Limb (tissue), 2 donors: ENCODE measurements around the gene FAT1.
"Not testable (repeated sequence)": the region's sequence is repeated elsewhere in the genome, so short reads cannot be mapped to it uniquely, and the experiment has no call there.

Experiments used
- DNase-seq, 2 donors: peaks; one replicate each; pipeline ENCODE4 v3.0.0-alpha.2; 2016; ENCODE audit errors: extremely low spot score in 2 of 2

The FAT1 gene

DNA sequence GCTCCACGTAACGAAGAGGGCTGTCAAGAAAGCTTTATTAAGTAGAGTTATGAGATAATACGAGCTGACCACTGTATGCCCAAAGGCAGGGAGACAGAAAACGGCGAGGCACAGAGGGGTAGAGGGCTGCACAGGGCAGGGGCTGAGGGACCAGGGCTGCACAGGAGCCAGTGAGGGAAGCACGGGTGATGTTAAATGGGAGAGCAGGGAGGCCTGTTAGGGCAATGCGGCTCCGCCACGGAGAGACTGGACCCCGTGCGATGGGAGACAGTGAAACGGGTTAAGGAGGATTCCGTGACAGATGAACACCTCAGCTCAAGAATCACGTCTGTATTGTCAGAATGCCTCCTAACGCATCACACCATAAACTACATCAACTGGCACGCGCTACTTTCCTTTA, 25.1 kb downstream of the FAT1 start:
- no peak for DNase-seq

DNA sequence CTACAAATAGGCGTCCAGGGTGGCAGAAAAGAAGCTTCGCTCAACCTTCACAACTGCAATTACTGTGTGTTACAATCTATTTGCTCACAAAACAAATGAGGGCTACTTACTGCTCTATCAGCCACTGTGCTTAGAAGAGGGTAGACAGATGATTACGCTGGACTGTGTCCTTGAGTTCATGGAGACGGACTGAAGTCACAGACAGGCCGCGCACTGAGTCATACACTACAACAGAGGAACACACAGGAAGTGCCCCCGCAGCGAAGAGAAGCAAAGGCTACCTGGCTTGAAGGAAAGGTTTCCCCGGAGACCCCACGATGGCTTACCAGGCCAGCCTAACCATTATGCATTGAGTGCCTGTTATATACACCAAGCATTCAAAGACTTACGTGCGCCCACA, 25.6 kb downstream of the FAT1 start:
- DNase-seq: no peak

DNA sequence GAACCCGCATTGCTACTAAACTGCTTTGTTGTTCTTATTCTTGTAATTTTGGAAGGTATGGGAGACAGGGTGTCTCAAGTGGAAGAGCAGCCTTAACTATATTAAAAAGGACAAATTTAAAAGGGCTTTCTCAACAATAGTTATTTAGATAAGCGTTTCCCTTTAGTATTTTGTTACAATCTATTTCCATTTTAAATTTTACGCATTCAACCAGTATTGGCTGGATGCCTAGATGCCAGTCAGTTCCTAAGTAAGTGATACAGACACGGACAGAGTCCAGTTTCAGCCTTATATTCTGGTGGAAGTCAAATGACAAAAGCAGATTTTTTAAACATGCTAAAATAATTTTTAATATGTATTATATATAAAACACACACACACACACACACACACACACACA, 28.3 kb downstream of the FAT1 start:
- DNase-seq: no peak

DNA sequence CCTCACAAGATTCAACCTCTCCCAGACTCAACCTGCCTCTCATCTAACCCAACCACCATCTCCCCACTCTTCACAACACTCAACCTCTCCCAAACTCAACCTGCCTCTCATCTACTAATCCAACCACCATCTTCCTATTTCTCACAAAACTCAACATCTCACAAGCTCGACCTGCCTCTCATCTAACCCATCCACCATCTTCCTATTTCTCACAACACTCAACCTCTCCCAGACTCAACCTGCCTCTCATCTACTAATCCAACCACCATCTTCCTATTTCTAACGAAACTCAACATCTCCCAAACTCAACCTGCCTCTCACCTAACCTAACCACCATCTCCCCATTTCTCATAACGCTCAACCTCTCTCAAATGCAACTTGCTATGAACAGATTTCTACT, 29.8 kb downstream of the FAT1 start:
- DNase-seq: no peak

DNA sequence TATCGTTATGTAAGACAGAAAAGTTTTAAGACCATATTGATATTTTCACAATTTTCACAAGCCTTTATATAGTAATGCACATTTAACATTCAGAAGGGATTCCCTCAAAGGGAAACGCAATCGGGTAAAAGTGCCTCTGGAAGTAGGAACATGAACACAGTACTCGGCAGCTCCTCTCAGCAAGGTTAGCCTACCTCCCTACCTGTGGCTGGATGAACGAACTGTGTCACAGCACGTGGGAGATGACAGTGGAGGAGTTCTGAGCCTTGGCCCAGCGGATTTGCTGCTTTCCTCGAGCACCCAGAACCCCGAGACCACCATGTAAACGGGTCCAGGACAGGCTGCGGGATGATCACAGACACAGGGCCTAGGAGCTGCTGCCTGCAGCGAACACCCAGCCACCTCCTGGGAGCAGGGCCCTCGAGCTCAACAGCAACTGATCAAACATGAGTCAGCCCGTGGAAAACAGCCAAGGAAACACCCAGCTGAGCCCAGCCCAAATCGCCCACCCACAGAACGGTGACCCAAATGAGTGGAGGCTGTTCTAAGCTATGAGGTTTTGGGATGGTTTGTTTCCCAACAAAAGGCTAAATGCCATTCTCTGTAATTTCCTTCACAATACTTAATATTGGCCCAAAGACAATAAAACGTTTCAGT, 30.4 kb downstream of the FAT1 start:
- DNase-seq: no peak

DNA sequence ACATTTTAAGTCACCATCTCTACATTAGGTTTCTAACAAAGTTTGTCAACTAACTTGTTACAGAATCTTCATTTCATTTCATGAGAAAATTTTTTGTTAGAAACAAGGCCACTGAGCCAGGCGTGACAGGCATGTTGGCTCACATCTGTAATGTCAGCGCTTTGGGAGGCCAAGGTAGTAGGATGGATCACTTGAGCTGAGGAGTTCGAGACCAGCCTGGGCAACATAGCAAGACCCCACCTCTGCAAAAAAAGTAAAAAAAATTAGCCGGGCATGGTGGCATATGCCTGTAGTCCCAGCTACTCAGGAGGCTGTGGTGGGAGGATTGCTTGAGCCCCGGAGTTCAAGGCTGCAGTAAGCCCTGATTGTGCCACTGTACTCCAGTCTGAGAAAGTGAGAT, 32.3 kb downstream of the FAT1 start:
- no peak for DNase-seq

DNA sequence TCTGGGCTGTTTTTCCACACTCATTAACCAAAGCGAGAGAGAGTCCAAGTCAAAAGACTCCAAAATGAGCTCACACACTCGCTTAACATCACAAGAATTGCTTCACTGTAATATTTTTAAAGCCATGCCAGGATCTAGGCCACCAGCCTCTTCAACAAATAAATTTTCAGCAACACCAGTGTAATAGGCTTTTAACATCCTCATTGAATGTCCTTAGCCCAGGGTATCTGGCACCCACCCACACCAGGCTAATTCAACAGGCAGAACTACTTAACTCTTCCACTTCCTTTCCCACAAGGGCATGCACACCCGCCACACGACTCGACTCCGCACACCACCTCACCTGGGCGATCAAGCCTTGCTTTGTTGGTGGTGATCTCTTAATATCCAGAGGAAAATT, 34.2 kb downstream of the FAT1 start:
- DNase-seq: no peak

DNA sequence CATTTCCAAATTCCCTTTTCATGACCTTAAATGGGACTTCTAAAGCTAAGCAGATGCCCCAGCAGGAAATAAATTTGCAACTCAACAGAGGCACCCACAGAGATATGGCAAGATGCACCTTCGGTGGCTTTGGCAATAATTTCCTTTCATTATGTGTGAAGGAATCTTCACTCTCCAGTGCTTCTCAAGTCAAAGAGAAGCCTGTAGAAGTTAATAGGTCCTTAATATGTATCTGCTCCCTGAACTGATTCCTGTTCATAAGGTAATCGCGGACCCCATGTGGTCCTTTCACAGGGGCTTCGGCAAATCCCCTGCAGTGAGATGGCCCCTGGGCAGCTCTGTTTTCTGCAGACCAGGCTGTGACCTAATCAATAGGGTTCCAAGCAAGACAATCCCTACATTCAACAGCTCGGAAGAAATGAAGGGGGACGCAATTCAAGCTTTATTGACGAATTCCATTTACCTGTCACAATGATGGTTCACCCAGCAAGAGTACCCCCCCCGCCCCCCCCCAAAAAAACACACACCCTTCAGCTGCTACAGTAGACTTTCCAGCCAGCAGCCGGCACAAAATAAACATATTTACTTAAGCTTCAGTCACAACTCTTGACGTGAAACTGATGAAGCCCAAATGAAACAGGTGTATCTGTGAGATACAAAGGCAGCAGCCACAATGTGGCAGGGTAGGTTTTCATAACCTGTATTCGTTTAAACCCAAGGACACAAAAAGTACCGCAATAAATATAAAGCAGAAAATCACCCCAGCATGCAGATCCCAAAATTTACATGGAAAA, 35.3 kb downstream of the FAT1 start:
- DNase-seq: no peak

DNA sequence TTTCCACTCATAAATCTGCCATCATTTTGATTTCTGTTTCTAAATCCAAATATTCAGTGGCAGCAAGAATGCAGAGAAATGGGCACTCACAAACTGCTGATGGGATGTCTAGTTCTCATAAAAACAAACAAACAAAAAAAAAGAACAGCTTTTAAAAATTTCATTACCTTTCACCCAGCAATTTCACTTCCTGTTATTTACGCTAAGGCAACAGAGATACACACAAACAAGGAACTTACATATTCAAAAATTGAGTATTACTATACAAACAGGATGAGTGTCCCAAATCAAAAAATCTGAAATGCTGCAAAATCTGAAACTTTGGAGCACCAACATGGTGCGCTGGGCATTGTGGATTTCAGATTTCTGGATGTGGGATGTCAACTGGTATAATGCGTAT, 36.4 kb downstream of the FAT1 start:
- DNase-seq: no peak

DNA sequence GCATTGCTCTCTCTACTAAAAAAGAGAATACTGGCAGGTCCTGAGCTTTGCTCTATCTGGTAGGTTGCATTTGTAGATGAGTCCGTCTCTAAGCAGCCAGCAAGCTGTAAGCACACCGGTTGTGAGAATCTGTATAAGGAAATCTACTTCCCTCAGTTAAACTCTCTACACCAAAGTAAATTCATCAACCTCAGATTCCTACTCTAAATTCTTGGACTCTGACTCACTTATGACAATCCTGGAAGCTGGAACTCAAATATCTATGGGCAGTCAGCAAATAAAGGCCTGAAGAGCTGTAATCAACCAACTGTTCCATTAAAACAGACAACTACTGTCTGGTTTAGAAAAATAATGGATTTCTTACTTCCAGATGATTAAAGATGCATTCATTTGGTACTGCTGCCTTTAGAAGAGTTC, 37.9 kb downstream of the FAT1 start:
- DNase-seq: no peak

DNA sequence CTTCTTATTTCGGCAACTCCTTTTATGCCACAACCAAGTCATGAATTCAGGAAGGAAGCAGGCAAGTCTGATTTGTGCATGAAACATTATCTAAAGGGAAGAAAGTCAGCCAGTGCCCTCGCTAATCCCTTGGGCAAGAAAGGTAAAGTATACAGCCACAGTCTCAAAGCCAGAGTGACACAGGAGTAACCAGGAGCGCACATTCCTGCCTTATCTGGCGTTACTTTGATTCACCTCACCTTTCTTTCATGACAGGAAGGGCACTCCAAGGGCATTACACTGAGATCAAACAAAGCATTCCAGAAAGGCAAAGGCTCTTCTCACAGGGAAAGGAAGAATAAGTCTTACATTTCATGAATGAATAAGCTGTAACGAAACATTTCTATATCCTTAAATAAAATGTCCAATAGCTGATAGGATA, 38.8 kb downstream of the FAT1 start:
- no peak for DNase-seq

DNA sequence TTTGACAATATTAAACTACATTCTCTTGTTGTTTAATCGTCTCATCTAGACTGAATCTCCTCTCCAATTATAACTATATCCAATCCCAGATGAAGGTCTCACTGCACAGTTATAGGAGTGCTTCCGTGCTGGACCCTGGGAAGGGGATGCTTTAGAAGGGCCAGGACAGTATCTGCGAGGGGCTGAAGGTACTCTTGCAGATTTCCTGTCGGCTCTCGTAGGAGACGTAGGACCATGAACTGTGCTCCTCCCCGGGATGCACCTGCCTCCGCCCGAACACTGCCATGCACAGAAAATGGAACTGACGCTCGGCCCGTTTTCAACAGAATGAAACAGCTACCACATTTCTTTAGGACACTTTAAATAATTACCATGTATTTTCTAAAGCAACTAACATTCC, 39.4 kb downstream of the FAT1 start:
- no peak for DNase-seq

DNA sequence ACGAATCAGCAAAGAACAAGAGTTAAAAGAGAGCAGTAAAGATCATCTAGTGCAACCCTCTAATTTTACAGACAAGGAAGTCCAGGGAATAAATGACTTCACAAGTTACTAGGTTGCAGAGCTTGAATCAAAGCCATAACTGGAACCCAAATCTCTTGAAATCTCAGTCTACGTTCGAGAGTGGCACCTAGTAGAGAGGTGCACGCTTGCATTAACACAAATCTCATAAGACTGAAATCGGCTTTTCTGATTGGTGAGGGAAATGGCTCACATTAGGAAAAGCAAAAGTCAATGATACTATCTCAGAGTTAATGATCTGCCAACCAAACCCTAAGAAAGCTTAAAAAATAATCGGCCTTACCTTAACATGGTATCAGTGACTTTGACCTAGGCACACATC, 43.0 kb downstream of the FAT1 start:
- no peak for DNase-seq

DNA sequence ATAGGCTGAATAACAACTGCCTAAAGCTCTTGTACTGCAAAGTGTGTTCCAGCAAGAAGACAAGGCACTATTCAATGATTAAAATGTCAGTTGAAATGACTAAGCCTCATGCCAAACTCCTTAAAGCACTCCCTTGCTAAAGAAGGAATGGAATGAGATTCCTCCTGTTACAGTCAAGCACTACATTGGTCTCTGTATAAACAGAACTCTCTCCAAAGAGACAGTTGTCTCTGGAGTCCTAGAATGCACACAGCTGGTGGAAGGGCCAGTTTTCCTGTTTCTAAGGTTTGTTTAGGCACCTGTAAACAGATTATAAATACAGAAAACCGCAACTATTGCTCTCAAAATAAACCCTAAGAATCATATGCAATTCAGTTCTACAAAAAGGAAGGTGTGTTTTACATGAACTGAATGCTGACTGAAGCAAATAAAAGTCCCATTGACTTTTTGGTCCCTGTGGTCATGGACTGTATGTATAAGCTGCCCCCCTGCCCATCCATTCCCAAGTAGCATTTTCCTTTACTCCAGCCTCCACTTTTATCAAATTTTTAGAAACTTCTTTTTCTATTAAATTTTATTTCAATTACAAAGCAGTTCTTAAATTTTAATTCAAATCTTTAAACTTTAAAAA, 47.0 kb downstream of the FAT1 start:
- DNase-seq: peak in 1 of 2 donors; percentile 67

DNA sequence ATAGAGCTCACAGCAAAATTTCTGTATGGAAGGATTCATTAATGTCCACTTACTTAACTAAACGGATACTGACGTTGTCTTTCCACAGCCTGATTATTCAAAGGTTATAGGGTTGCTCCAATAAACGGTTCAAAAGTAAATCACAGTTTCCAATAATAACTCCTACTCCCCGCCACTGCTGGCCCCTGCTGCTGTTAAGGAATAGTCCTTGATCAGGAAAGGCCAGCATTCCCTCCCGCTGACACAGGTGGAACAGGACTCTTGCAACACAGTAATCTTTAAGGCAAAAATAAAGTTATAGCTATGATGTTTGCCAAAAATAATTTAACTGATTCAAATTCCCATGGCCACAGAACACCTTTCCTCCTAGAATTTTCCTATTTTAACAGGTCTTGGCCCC, 53.9 kb downstream of the FAT1 start:
- no peak for DNase-seq

DNA sequence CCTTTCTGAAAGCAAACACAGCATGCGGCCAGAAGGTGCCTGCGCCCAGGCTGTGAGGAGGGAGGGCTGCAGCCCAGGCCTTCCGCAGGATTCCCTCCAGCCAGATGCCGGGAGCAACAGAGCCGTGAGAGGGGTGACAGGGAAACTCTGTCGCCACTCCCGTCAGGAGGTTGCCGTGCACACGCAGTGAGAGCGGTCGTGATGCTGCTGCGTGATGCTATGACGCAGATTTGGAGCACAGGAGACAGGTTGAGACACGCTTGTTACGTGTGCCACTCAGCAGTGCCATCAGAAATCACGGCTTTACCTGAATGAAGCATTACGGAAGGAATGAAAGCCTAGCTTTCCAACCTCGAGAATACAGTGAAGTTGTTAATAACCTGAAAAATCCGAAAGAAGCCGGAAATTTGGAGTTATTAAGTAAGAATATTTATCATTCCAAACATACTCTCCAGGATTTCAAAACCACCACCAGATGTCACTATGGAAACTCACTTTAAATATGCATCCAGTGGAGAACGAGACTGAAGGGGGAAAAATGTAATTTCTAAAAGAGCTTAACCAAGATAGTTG, 54.4 kb downstream of the FAT1 start:
- peak in 1 of 2 donors; percentile 79 for DNase-seq

DNA sequence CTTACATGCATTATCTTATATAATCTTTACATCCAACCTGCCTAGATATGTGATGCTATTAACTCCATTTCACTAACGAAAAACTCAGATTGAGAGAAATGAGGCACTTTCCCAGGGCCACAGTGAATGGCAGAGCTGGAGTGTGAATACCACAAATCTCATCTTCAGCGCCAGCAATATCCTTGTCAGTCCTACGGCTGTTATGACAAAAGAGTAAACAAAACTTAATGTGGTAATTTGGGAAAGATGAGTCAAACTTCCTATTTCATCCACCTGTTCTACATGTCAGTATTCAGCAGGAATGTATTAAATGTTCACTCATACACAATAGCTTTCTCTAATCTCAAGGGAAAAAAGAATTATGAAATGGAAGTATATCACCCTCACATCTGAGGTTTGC, 56.9 kb downstream of the FAT1 start:
- DNase-seq: no peak

DNA sequence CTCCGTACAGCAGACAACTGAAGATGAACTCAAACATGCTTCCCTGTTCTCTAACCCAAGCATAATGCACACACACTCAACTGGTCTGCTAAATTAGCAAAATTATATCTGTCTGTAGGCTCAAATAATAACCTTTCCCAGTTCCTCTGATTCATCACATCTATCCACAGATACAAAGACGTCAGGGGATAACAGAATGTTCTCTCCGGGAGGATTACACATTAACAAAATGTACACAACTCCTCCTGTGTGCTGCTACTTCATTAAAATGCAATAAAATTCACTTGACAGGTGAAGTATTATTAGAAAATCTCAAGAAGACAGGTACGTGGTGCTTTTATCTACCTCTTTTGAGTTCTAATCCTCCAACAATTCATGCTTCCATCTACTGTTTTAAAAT, 57.4 kb downstream of the FAT1 start:
- no peak for DNase-seq

DNA sequence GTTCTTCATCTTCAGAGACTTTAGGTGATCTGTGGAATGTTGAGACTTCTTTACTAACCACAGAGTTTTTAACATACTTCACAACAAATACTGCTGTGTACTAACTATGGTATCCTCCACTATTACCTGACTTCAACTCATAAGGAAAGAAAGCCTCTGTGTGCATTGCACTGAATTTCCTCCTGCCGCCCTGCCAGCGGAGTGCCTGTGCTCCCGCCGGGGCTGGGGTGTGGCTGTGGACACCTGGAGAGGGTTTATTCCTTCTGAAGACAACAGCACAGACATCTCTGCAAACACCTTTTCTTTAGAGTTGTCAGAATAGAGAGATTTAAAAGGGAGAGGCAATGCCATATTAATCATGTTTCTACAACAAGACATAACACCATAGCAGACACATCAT, 63.3 kb downstream of the FAT1 start:
- no peak for DNase-seq

DNA sequence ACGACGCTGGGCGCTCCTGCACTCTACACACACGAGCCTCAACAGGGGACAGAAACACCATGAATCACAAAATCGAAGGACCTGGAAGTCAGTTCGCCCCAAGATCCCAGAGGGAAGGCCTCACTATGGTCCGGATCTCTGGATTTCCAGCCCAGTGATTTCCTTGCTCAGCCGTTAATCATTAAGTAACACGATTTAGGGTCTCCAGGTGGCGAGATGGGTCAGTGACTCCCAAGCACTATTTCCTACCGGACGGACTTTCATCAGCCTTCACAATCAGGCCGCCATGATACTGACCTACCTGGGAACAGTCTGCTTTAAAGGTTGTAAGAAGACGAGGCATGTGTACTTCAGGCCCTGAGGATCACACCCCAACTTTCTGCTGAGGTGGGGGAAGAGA, 63.7 kb downstream of the FAT1 start:
- no peak for DNase-seq

DNA sequence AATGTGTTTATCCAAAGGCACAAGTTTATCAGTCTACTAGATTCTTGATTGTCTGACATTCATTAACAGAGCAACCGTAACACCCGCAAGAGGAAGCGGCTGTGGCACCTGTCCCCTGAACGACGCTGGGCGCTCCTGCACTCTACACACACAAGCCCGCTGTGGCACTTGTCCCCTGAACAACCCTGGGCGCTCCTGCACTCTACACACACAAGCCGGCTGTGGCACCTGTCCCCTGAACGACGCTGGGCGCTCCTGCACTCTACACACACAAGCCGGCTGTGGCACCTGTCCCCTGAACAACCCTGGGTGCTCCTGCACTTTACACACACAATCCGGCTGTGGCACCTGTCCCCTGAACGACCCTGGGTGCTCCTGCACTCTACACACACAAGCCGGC, 64.2 kb downstream of the FAT1 start:
- DNase-seq: not testable (repeated sequence)

DNA sequence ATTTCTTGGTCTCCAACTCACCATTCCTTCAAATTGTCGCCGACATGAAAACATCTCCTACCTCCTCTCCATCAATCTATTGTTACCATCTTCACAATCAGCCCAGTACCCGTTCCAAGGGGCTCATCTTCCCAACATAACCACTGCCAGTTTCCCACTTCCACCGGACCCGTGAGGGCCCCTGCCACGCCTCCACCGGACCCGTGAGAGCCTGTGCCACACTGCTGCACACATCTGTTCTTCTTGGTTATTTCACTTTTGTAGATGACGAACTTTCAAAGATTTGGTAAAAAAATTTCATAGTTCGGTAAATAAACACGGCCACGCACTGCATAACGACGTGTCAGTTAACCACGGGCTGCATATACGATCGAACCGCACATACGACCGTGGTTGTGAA, 65.0 kb downstream of the FAT1 start:
- DNase-seq: no peak

DNA sequence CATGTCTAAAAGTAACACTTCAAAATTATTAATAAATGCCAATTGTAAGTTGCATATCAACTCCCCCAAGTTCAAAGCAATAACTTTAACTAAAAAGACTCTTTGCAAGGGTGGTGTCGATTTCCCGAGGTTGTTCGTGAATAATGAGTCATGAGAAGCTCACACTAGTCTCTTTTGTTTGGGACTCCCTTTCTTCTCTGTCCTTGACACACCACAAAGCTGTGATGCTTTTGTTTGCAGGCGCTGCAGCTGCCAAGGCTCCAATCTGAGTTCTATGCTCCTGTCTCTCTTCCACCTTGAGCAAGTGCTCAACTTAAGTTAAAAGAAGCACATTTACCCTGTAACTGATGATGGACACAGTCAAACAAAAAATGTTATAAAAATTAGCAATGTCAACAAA, 65.9 kb downstream of the FAT1 start:
- DNase-seq: no peak
